ENCODE results near the gene THOC7.

The THOC7 gene

DNA sequence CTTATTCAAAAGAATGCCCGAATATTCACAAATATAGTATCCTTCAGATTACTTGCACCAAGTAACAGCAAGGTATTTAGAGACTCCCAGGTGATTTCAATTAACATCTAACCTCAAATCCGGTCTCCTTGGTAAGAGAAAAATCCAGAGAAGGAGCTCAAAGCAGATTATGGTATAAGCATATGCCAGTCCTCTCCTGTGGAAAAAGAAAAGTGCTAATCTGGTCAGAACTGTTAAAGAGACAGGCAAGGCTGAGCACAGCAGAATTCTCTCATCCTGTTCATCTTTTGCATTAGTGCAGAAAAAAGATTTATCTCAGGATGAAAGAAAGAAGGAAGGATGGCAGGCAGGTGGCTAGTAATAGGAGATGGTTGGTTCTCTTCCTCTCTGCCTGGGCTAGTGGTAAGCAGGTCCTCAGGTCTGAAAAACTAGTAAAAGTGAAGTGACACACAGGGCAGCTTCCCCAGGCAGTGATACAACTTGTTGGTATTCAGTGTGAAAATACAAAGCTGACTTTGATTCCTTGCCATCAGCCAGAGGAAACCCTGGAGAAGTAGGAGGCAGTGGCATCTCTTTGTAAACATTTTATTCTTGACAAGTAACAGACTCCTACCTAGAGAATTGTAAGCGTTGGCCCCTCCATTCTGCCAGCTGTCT, 14.3 kb upstream of the THOC7 start:
- no peak for DNase-seq

- DNase-seq, result no peak
These were observed 12.7 kb upstream of the THOC7 start for GRCh38 chr3:63876260-63876659.

GRCh38 chr3:63875510-63875909, 11.9 kb upstream of the THOC7 start:
- DNase-seq, result no peak

DNA sequence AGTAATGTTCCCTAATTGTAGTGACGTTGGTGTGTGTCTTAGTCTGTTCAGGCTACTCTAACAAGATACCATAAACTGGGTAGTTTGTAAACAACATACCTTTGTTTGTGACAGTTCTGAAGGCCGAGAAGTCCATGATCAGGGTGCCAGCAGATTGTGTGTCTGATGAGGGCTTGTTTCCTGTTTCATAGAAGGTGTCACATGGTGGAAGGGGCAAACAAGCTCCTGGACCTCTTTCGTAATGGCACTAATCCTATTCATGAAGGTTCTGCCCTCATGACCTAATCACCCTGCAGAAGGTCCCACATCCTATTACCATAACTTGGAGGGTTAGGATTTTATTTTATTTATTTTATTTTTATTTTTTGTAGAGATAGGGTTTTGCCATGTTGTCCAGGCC, 11.2 kb upstream of the THOC7 start:
- DNase-seq, result no peak

DNA sequence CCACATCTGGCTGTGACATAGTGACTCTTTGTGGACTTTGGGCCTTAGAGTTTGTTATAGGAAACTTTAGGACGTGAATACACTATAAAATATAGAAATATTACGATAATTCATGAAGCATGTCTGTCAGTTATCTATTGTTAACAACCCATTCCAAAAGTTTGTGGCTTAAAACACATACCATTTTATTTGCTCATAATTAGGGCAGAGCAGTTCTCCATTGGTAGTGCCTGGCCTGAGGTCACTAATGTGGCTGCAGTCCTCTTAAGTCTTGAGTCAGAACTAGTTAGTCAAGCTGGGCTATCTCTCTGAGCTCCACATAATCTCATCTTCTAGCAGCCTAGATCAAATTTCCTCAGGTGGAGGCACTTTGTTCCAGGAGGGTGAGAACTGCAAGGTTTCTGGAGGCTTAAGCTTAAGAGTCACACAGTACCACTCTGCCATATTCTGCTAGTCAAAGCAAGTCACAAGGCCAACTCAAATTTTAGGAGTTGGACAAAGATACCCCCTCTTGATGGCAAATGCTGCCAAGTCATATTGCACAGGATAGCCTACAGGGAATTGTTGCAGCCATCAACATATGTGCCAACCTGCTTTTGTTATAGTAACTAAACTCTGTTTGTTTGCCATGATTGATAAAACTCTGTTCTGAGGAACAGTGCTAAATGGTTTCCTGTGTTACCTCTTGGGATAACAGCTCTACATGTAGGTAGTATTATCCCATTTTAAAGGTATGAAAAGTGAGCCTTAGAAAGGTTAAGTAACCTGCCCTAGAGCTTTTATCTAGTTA, 8.7 kb upstream of the THOC7 start:
- no peak for DNase-seq

DNA sequence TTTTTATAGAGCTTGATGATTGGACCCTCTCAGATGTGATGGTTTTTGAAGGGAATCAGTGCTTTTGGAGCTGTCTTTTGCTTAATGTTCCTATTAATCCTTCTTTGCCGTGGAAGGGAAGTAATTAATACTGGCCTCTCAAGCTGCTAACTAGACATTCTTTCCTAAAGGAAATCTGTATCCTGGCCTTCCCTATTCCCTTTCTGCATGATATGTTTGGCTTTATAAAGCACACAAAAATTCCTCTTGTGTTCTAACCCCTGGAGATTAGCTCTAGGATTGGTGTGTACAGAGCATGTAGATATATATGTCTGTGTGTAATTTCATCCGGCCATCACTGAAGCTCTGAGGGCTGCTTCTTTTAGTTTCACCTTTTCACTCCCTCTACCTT, 7.0 kb upstream of the THOC7 start:
- no peak for DNase-seq

DNA sequence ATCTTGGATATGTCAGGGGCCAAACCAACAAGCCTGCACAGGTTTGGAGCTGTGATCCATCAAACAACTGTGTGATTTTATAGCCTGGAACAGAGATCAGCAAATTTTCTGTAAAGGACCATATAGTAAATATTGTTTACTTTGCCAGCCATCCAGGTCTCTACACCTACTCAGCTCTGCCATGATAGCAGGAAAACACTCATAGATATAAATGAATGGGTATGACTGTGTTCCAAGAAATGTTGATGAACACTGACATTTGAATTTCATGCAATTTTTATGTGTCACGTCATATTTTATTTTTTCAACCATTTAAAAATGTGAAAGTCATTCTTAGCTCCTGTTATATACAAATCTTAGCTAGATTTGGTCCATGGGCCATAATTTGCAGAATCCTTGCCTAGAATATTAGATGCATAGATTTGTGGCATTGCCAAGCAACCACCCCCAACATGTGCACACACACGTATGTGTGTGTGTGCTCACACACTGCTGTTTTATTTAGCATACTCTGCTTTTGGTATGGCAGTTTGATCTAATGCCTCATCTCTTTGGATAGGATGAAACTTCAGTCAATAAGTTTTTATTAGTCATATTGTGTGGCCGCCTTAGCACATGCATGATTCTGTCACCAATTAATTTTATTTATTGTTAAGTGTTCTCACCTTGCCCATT, 6.5 kb upstream of the THOC7 start:
- DNase-seq, result no peak

- no peak for DNase-seq
These were observed 3.6 kb upstream of the THOC7 start for GRCh38 chr3:63867225-63867624.

- DNase-seq, result no peak
These were observed 1.3 kb upstream of the THOC7 start for GRCh38 chr3:63864965-63865327.

GRCh38 chr3:63864008-63864964, 681 bp upstream of the THOC7 start:
- DNase-seq, result peak; percentile 42 to 48

DNA sequence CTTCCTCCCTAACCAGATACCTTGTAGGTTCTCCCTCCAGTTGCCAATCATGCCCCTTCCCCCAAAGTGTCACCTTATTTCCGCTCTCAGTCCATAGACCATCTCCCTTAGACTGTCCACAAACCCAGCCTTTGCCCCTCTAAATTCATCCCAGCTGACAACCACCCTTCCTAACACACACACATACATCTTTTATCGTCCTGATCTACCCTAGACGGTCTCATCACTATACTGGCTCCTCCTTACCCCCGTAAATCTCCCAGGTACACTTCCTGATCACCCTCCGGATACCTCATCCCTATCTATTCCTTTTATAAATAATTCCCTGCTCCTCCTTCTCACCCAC, 828 bp downstream of the THOC7 start:
- DNase-seq, result no peak

DNA sequence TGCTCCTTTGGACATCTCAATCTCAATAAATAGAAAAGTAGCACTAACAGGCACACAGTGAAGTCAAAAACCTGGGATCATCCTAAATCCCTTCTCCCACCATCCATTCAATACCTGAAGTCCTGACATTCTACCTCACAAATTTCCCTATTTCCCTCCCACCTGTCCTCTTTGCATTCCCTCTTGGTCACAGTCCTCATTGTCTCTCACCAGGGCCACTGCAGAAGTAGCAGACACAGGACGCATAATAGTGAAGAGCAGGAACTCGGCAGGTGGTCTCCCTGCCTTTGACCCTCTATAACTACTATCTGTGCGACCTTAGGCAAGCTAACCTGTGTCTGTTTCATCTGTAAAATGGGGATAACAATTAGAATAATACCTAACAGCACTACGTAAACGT, 2.3 kb downstream of the THOC7 start:
- no peak for DNase-seq

GRCh38 chr3:63860776-63861175, 2.8 kb downstream of the THOC7 start:
- DNase-seq, result no peak

- no peak for DNase-seq
These were observed 6.3 kb downstream of the THOC7 start for GRCh38 chr3:63857311-63857710.

GRCh38 chr3:63855333-63855940, 8.2 kb downstream of the THOC7 start:
- DNase-seq, result no peak

DNA sequence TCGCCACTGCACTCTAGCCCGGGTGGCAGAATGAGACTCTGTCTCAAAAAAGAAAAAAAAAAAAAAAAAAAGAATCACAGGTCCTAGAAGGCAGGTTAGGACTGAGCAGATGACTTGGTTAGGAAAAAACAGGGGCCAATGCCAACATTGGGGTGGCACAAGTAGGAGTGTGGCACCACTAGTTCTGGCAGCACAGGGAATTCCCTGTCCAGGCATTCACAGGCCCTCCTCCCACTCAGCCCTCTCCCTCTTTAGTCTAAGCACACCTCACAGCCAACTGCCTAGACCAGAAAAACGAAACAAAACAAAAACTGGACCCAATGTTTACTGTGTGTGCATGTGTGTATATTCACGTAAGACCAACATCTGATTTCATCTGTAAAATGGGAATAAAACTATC, 10.5 kb downstream of the THOC7 start:
- no peak for DNase-seq

DNA sequence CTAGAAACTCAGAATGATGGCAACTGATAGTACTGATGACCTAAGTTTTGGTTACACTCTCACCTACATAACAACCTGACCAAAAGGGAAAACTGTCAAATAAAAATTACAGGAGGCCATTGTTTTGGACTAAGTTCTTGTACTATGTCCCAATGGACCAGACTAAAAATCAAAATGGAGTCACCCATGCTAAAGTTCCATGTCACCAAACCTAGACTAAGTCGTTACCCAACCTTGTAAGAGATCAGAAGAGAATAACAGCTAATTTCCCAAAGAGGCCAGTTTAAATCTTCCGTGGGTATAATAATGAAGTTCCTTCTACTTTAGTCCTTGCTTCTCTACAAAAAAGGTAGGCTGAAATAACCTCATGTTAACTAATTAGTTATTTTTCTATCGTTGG, 12.3 kb downstream of the THOC7 start:
- DNase-seq, result no peak

GRCh38 chr3:63849175-63849574, 14.4 kb downstream of the THOC7 start:
- DNase-seq, result no peak

DNA sequence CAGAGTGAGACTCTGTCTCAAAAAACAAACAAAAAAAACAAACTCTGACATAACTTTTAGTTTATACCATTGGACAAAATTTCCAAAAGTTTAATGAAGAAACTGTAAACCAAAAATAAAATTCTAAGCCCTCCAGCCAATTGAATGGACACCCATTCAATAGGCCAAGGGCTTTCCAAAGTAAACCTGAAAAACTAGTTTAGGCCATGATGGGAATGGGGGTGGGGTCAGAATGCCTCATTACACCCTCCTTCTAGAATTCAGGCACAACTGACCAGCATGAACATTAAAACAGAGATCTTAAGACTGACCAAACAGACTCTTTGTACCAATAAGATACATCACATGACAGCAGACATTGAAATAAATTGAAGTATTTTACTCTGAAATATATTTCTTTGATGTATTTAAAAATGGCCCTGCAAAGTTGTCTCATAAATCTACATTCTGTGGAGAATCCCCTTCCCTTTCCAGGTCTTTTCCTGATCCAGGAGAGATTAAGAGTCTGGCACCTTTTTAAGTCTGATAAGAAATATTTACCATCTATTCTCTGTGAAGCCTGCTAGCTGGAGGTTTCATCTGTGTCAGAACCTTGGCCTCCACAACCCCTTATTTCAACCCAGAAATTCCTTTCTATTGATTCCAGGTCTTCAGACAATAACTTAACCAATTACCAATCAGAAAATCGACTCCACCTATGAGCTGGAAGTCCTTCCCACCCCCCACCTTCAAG, 15.7 kb downstream of the THOC7 start:
- DNase-seq, result no peak

DNA sequence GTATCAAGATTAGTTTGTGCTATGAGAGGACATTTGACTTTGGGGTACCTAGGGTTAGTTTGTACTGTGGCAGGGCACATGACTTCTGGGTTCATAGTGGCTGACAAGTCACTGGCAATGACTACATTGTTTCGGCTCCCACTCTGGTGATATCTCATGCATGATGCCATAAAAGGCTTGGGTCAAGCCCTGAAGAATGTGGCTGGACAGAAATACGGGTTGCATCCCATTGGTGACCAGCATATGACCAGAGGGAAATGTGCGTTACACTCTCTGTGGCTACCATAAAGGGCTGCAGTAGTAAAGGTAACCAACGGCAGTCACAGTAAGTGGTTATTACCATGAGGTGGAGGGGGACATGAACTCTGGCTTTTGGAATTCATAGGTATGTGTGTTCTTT, 18.4 kb downstream of the THOC7 start:
- no peak for DNase-seq

DNA sequence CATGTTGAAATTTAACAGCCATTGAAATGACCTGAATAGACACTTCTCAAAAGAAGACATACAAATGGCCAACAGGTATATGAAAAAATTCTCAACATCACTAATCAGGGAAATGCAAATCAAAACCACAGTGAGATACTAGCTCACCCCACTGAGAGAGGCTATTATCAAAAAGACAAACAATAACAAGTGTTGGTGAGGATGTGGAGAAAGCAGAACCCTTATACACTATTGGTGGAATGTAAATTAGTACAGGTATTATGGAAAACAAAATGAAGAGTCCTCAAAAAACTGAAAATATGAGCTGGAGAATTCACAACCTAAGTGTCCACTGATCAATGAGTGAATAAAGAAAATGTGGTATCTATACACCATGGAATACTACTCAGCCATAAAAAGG, 21.5 kb downstream of the THOC7 start:
- no peak for DNase-seq

DNA sequence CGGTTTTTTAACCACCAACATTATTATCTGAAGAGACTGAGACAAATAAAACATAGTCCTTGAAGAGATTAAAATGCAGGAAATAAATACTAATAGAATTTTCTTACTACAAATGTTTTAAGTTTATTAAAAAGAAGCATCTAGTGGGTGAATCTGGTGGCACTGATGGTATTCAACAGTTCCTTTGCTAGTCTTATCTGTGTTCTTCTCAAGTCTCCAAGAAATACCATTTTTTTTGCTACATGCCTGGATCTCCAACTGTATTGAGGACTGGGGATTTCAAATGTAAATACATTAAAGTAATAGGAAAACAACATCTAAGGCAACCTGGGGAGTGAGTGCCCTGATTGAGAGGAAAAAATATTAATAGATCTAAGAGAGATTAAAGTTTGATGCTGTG, 21.9 kb downstream of the THOC7 start:
- DNase-seq, result no peak
